HUES48 (cell line): ENCODE measurements around the gene SAP30BP.

Experiments used
- H3K27ac ChIP-seq: one replicate; pipeline ENCODE4 v1.7.0; 2013; ENCODE audit warnings: low read depth, low read length, inconsistent platforms
- H3K27me3 ChIP-seq: 2 replicates; pipeline ENCODE4 v1.6.1; 2013; ENCODE audit warnings: mild to moderate bottlenecking, low read length; ENCODE audit not compliant: control insufficient read depth, insufficient read depth
- H3K36me3 ChIP-seq: 2 replicates; pipeline ENCODE4 v1.6.1; 2013; ENCODE audit warnings: low read length; ENCODE audit not compliant: control insufficient read depth, insufficient read depth
- H3K4me1 ChIP-seq: 2 replicates; pipeline ENCODE4 v1.6.1; 2013; ENCODE audit warnings: mild to moderate bottlenecking, low read length; ENCODE audit not compliant: control insufficient read depth, insufficient read depth
- H3K4me3 ChIP-seq: 2 replicates; pipeline ENCODE4 v1.5.1; 2013; ENCODE audit warnings: mild to moderate bottlenecking, low read depth, low read length
- H3K9ac ChIP-seq: 2 replicates; pipeline ENCODE4 v1.6.1; 2013; ENCODE audit warnings: mild to moderate bottlenecking, low read depth, low read length, moderate library complexity
- H3K9me3 ChIP-seq: 2 replicates; pipeline ENCODE4 v1.6.1; 2013; ENCODE audit warnings: low read length; ENCODE audit not compliant: control insufficient read depth, insufficient read depth

SAP30BP gene

DNA sequence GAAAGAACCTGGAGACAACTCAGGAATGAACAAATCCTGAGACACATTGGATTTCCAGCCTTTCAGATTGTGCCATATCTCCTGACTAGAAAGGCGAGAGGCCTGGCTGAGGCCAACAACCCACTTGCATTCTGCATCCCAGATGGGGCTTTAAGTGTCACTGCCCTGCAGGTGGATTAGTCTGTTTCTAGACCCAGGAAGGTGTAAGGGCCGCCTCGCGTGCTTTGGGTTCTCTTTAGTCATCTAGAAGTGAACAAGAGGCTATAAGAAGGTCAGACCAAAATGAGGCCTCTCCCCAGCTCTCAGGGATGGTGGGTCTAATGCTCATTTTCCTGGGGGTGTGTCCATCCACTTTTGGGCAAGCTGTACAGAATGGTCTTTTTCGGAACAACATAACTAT lies 4.9 kb downstream of the SAP30BP start:
- Histone ChIP-seq H3K9me3 (no peaks in the 10 kb centered on the region), H3K4me3 (no peak overlapping the region), H3K36me3 (peaks cover 61% of the 10 kb centered on the region), H3K4me1 (0 out of 2 replicates have a peak, but pooled peaks cover 4% of the 10 kb centered on the region), H3K9ac (no peak overlapping the region), H3K27me3 (no peaks in the 10 kb centered on the region), H3K27ac (no peak overlapping the region)

DNA sequence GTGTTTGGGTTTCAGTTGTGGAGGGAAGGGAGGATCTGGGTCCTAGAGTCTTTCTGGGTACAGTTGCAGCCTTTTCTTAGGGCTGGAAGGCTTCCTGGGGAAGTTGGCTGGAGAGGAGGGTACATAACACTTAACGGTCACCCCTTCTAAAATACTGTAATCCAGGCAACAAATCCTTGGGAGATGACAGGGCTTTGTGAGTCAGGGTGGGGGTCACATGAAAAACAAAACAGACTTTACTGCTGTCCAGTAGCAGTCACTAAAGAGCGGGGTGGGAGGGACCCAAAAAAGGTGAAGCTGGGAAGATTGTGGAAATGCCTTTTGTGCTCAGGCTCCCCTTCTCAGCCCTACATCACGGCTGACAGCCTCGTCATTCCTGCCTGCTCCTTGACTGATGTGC lies 6.3 kb downstream of the SAP30BP start:
- Histone ChIP-seq H3K4me3 (no peak overlapping the region), H3K27ac (no peak overlapping the region), H3K4me1 (no peaks in the 10 kb centered on the region), H3K27me3 (no peaks in the 10 kb centered on the region), H3K36me3 (peaks cover 63% of the 10 kb centered on the region), H3K9ac (no peak overlapping the region), H3K9me3 (no peaks in the 10 kb centered on the region)

DNA sequence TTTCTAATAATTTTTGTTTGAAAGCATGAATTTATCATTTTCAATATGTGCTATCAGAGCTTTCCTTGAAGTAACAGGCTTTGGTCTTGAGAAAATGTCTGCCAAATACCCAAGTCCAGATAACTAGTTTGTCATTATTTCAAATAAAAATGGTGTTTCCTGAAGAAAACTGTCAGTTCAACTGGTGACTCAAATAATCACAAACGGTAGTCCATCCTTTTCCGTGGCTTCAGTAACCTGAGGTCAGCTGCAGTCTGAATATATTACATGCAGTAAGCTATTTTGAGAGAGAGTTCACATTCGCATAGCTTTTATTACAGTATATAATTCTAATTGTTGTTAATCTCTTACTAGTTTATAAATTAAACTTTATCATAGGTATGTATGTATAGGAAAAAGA lies 9.3 kb downstream of the SAP30BP start:
- Histone ChIP-seq H3K4me1 (no peaks in the 10 kb centered on the region), H3K36me3 (peaks cover 58% of the 10 kb centered on the region), H3K27ac (no peak overlapping the region), H3K9ac (no peak overlapping the region), H3K4me3 (no peak overlapping the region), H3K9me3 (no peaks in the 10 kb centered on the region), H3K27me3 (no peaks in the 10 kb centered on the region)

DNA sequence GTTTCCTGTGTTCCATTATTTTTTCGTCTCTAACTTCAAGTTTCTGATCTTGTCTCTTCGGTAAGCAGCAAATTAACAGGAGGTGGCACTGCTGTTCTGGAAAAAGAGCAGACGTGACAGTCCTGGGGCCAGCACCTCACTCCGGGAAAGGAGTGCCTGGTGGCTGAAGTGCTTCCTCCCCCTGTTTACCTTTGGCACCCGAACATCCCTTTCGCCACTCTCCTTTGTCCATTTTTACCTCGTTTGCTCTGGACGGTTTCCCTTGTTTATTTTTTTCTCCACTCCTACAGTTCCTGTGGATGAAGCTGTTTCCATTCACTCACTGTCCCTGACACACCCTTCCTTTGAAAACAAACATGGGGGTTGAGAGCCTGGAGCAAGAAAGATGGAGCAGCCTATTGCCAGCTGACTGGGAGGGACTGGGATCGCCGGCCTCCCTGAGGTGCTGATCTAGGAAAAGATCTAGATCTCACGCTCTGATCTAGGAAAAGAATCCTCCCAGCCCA lies 12.6 kb downstream of the SAP30BP start:
- Histone ChIP-seq H3K4me3 (no peak overlapping the region), H3K9me3 (no peaks in the 10 kb centered on the region), H3K36me3 (peaks cover 40% of the 10 kb centered on the region), H3K9ac (no peak overlapping the region), H3K27me3 (no peaks in the 10 kb centered on the region), H3K27ac (no peak overlapping the region), H3K4me1 (no peaks in the 10 kb centered on the region)

DNA sequence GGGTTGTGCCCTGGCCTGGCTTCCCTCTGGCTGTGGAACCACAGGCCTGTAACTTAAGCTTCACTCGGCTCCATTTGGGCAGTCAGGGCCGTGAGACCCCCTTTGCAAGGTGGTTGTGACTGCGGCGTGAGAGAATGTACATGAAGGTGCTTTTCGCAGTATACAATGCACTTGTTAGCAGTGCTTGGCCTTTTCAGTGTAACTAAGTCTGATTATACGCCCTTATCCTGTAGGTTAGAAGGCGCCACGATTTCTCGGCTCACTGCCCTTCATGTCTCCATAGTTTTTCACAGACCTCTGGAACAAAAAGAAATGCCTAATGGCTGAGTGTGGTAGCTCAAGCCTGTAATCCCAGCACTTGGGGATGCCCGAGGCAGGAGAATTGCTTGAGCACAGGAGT lies 13.3 kb downstream of the SAP30BP start:
- Histone ChIP-seq H3K4me3 (no peak overlapping the region), H3K4me1 (no peaks in the 10 kb centered on the region), H3K27ac (no peak overlapping the region), H3K36me3 (peaks cover 40% of the 10 kb centered on the region), H3K9ac (no peak overlapping the region), H3K27me3 (no peaks in the 10 kb centered on the region), H3K9me3 (no peaks in the 10 kb centered on the region)

DNA sequence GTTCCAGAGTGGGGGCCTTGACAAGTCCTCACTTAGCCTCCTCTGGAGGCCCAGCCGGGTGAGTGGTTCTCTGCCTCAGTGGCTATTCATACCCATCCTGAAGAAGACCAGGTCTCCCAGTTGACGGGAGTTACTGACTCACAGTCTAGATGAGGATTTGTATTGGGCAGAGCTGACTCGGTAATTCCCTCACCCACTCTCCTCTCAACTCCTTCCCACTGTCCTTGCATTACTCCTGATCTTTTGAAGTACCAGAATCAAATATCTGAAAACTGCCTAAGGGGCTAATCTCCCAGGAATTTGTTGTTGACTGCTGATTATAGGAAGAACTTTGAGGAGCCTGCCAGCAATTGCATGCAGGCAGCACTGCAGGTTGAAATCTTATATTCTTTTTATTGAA lies 14.2 kb downstream of the SAP30BP start:
- H3K9me3 ChIP-seq: no peaks in the 10 kb centered on the region
- peaks cover 35% of the 10 kb centered on the region for H3K36me3 ChIP-seq
- H3K4me3 ChIP-seq: no peak overlapping the region
- H3K4me1 ChIP-seq: no peaks in the 10 kb centered on the region
- no peaks in the 10 kb centered on the region for H3K27me3 ChIP-seq
- H3K9ac ChIP-seq: no peak overlapping the region
- no peak overlapping the region for H3K27ac ChIP-seq

DNA sequence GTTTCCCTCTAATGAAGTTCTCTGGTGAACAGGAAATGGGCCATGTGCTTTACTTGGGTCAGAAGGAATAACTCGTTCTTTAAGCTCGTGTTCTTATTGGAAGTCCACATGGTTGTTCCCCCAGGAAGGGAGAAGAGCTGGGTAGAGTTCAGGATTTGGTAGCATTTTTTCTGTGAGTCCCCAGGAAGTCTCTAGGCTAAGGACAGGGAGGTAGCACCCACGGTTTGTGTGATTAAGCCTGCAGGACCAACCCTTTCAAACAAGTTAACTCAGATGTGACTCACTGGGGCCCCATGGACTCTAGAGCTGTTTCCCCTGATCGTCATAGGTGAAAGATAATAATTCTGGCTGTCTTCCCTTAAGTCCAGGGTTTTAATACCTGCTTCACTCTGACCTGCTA lies 16.4 kb downstream of the SAP30BP start:
- peaks cover 38% of the 10 kb centered on the region for H3K36me3 ChIP-seq
- H3K27ac ChIP-seq: no peak overlapping the region
- H3K4me1 ChIP-seq: no peaks in the 10 kb centered on the region
- H3K4me3 ChIP-seq: no peak overlapping the region
- no peaks in the 10 kb centered on the region for H3K27me3 ChIP-seq
- H3K9me3 ChIP-seq: no peaks in the 10 kb centered on the region
- H3K9ac ChIP-seq: no peak overlapping the region

DNA sequence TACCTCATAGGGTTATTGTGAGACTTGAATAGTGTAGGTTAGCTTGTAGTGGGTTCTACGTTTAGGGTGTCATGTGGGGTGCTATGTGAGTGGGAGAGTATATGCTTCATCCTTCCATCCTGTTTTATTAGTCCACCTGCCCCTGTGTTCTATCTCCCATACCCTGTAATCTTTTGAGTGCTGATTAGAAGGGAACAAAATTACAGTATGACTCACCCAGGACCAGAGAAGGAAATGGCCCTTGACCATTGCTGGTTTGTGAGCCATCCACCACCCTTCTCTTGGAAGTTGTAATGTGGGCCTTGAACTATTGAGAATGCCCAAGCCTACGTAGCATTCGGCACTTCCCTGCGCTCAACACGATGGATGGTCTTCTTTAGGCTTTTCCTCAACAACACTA lies 17.1 kb downstream of the SAP30BP start:
- no peaks in the 10 kb centered on the region for H3K4me1 ChIP-seq
- no peaks in the 10 kb centered on the region for H3K27me3 ChIP-seq
- H3K9ac ChIP-seq: no peak overlapping the region
- peaks cover 35% of the 10 kb centered on the region for H3K36me3 ChIP-seq
- H3K27ac ChIP-seq: no peak overlapping the region
- no peak overlapping the region for H3K4me3 ChIP-seq
- no peaks in the 10 kb centered on the region for H3K9me3 ChIP-seq

DNA sequence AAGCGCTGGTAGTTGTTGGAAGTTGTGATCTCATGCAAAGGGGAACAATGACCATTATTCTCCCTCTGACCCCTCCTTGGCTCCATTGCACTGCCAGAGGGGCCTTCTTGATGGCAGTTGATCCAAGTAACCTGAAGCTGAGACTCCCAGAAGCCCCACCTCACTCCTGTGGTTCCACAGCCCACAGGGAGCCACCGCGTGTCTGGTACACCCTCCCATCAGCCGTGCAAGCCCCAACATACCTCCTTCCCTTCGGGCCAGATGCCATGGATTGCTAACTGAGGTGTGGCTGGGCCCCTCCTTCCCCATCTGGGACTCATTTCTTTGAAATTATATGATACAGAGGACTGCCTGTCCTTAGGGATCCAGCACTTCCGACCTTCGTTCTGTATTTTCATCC lies 17.8 kb downstream of the SAP30BP start:
- H3K9me3 ChIP-seq: no peaks in the 10 kb centered on the region
- H3K9ac ChIP-seq: no peak overlapping the region
- H3K36me3 ChIP-seq: peaks cover 28% of the 10 kb centered on the region
- H3K27me3 ChIP-seq: no peaks in the 10 kb centered on the region
- no peak overlapping the region for H3K27ac ChIP-seq
- H3K4me1 ChIP-seq: no peaks in the 10 kb centered on the region
- no peak overlapping the region for H3K4me3 ChIP-seq

DNA sequence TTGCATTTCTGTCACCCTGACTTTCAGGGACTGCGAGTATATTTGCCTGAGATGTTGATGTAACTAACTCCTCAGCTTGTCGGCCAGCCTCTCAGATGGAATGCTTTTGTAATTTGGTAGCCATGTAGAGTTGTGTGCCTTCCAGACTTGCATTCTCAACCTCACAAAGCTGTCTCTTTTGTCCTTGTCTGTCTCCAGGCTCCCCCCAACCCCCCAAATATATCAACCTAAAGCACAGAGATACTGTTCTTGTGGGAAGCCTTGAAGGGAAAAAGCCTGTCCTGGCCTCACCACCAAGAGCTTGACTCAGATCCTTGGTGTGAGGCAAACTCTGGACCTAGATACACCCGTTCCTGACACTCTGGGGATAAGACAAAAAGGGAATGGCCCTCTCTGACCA lies 18.4 kb downstream of the SAP30BP start:
- Histone ChIP-seq H3K27ac (no peak overlapping the region), H3K27me3 (no peaks in the 10 kb centered on the region), H3K4me1 (no peaks in the 10 kb centered on the region), H3K9ac (no peak overlapping the region), H3K4me3 (no peak overlapping the region), H3K36me3 (peaks cover 24% of the 10 kb centered on the region), H3K9me3 (no peaks in the 10 kb centered on the region)

DNA sequence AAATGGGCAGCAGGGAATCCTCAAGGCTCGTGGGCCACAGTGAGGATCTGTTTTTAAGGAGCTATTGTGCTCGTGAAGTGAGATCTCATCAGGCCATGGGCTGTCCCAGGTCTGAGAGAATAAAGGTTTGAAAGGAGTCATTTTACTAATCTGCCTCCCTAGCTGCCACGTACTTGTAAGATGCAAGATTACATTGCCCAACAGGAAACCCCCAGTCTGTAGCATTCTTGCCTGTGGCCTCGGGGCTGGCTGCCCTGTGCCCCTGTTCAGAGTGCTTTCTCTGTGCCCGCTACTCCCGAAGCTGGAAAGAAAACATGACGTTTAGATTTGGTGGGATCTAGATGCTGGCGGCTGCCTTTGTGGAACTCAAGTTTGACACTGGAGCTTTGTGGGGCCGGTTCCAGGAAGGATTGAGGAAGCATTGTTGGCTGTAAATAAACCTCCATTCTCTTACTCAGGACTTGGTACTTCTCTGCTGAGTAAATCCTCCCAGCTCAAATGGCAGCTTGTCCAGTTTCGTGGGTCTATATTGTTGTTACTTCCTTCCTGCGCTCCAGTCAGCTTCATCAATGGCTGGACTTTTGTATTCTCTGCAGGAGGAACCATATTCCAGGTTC lies 21.2 kb downstream of the SAP30BP start:
- no peak overlapping the region for H3K27ac ChIP-seq
- no peaks in the 10 kb centered on the region for H3K9me3 ChIP-seq
- H3K27me3 ChIP-seq: no peaks in the 10 kb centered on the region
- H3K9ac ChIP-seq: no peak overlapping the region
- peaks cover 26% of the 10 kb centered on the region for H3K36me3 ChIP-seq
- no peak overlapping the region for H3K4me3 ChIP-seq
- H3K4me1 ChIP-seq: peaks cover 12% of the 10 kb centered on the region
